Spleen (tissue), 3 donors: ENCODE data around the gene STX16.

Experiments
- POLR2A ChIP-seq, 3 donors: fragments of 450-650 bp; IDR thresholded peaks; one replicate each; pipeline ENCODE4 v1.5.1; 2017; ENCODE audit warnings: antibody characterized with exemption in 3 of 3, mild to moderate bottlenecking in 1 of 3
- POLR2AphosphoS5 ChIP-seq, 3 donors: sonication (generic); formaldehyde crosslinking; IDR thresholded peaks; one replicate each; pipeline ENCODE4 v1.5.1; 2017; ENCODE audit warnings: antibody characterized with exemption in 3 of 3

GRCh38 chr20:58602124-58602523 lies 49.0 kb upstream of the STX16 start:
- TF ChIP-seq POLR2AphosphoS5 (IDR thresholded peaks at IDR 0.05) (no peak), POLR2A (IDR thresholded peaks at IDR 0.05) (no peak)
